HG02943 (cell line): ENCODE results near the gene OR2T4.

Source experiments
- ATAC-seq: cut with Tn5 transposase; IDR thresholded peaks from one replicate; pipeline ENCODE4 v1.9.1; 2021; ENCODE audit warnings: mild to moderate bottlenecking, low read depth, moderate library complexity; ENCODE audit not compliant: unreplicated experiment

OR2T4 gene, protein sequence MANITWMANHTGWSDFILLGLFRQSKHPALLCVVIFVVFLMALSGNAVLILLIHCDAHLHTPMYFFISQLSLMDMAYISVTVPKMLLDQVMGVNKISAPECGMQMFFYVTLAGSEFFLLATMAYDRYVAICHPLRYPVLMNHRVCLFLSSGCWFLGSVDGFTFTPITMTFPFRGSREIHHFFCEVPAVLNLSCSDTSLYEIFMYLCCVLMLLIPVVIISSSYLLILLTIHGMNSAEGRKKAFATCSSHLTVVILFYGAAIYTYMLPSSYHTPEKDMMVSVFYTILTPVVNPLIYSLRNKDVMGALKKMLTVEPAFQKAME

GRCh38 chr1:248361121-248361715, at the start of gene OR2T4:
Gene OR2T4 (plus strand): TSS chr1:248361665. CDS start chr1:248361665, 0 bp downstream.
- no peak for ATAC-seq

- ATAC-seq = no peak
Measured at GRCh38 chr1:248316796-248317195, 44.7 kb upstream of the OR2T4 start.

- ATAC-seq = no peak
Measured at GRCh38 chr1:248324468-248324867, 37.0 kb upstream of the OR2T4 start, which contains the start of gene OR2M7. Gene OR2M7 (minus strand): TSS chr1:248324568. CDS start chr1:248324568, 0 bp downstream.

DNA sequence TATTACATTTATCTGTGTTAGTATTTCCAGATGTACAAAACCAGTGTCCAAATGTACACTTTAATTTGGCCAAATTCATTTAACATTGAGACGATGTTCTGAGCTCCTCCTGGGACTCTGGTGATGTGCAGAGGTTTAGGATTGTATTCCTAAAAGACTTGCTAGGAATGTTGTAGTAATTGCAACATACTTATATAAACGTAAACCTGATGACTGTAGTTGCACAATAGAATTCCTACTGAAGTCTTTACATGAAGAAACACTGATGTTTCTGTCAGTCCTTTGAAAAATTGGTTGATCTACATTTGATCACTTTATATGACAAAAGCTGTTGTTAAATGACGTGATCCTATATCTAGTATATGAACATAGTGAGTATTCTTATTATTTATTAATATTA, 18.0 kb upstream of the OR2T4 start:
- ATAC-seq = no peak

GRCh38 chr1:248348475-248348874, 13.0 kb upstream of the OR2T4 start, which contains the start of gene OR14C36:
Gene OR14C36 (plus strand): TSS chr1:248348775. CDS start chr1:248348775, 0 bp downstream.
- no peak for ATAC-seq

GRCh38 chr1:248359415-248359814, 2.0 kb upstream of the OR2T4 start:
- no peak for ATAC-seq

DNA sequence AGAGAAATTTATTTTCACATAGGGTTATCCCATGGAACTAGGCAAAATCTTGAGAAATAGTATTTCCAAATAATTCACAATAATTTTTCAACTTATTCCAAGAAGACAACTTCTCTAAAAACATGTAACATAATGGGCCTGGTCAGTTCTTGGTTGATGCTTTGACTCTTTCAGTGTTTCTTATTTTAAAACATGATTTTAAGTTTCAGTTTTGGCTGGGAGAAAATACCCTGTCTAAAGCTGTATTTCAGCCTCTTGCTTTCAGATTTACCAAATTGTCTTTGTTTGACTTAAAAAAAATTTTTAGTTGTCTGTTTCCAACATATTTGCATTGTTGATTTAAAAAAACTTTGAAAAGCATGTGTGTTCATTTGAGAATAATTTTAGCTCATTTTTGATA, 5.1 kb downstream of the OR2T4 start:
- ATAC-seq = no peak

DNA sequence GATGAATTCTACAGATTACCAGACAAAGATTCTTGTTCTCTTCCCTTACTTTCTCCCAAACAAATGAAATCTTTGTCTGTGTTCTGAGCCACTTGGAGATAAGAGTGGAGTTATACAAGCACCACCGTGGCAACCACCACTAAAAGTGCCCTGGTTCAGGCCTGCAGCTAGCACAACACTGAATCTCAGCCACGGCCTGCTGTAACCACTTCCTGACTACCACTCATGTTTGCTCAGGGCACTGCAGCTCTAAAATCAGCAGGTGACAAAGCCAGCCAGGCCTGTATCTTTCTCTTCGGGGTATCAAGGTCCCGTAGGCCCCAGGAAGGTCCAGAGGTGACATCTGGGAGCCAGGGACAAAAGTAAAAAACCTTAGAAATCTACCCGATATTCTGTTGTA, 10.9 kb downstream of the OR2T4 start:
- ATAC-seq = no peak

DNA sequence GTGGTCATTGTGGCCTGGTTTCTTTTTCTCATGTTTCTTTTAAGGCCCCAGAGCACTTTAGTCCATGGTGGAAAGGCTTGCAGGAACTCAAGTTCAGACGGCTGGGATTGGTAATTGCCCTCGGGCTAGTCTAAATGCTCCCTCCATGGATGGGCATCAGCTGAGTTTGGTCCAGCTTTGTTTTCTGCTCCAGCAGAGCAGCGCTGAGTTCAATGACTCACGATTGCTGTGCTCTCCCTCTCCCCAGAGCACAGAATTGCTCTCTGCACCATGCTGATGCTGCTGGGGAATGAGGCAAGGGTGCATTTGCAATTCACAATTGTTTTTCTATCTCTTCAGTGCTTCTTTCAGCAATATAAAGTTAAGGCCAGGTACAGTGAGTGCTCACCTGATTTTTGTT, 12.3 kb downstream of the OR2T4 start:
- ATAC-seq = no peak

GRCh38 chr1:248375446-248375845, 14.0 kb downstream of the OR2T4 start, which contains the start of gene OR2T6:
Gene OR2T6 (plus strand): TSS chr1:248375746. CDS start chr1:248387609, 11,863 bp downstream.
- ATAC-seq = no peak

GRCh38 chr1:248376916-248377315, 15.5 kb downstream of the OR2T4 start:
- ATAC-seq = no peak

- ATAC-seq = no peak
Measured at GRCh38 chr1:248380854-248381253, 19.4 kb downstream of the OR2T4 start.

- ATAC-seq = no peak
Measured at GRCh38 chr1:248388426-248388825, 27.0 kb downstream of the OR2T4 start.

- no peak for ATAC-seq
Measured at GRCh38 chr1:248393050-248393449, 31.6 kb downstream of the OR2T4 start.

DNA sequence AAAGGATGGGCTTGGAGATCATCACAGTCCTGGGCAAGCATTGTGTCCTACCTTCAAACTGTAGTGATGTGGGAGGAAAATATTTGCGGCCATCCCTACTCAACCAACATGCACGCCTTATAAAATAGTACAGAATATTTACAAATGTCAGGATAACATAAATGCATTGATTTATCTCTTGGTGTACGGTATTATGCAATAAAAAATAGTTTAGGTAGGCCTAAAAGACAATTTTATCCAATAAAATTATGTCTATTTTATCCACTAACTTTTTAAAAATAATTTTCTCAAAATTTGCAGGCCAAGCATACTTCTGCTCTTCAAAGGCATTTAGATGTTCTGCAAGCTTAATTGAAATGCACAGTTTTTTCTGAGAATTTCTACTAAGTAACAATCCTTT, 41.3 kb downstream of the OR2T4 start, which contains the start of gene OR2T1:
TSS of gene OR2T1 (plus strand) at position 301 of the 400 bp plus-strand sequence. CDS start 3,100 bp downstream, outside the sequence.
- ATAC-seq = no peak

- ATAC-seq = no peak
Measured at GRCh38 chr1:248404024-248404423, 42.6 kb downstream of the OR2T4 start.

DNA sequence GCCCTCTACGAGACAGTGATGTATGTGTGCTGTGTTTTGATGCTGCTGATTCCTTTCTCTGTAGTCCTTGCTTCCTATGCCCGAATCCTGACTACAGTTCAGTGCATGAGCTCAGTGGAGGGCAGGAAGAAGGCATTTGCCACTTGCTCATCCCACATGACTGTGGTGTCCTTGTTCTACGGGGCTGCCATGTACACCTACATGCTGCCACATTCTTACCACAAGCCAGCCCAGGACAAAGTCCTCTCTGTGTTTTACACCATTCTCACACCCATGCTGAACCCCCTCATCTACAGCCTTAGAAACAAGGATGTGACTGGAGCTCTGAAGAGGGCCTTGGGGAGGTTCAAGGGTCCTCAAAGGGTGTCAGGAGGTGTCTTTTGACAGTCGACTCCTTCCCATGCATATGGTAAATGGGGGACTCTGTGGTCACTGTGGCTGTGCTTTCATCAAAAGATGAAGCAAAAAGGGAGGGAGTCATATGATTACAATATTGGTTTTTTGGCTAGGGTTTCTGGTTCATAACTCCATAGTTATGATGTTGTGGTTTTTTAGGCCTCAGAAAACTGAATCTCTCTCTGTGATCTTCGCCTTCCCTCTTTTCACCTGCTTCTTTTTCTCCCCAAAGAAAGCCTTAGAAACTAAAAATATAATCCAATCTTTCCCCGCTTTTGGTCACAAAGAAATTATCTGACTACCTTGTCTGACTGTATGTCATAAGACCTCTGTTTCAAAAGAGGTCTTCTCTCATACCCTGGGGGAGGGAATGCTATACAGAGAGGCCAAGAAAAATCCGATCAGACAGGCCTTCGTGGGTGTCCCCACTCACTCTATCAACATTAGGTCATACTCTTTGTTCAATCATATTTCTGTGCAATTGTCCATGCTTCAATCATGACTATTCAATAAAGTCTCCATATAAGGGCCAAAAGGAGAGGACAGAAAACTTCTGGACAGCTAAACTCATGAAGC, 45.5 kb downstream of the OR2T4 start:
- no peak for ATAC-seq
